Activated CD4-positive, CD25-positive, alpha-beta regulatory T cell treated with anti-CD3 and anti-CD28 coated beads, Interleukin-2, amount 50 U/mL, for 16 hours (primary cell): ENCODE data around the gene PLXDC1.
"Not testable (repeated sequence)": the region's sequence is repeated elsewhere in the genome, so short reads cannot be mapped to it uniquely, and the experiment has no call there.

ENCODE experiments used
- DNase-seq: peaks from one replicate; pipeline ENCODE4 v3.0.0-alpha.2; 2020; ENCODE audit warnings: low read depth, low spot score

Gene PLXDC1

GRCh38 chr17:39125143-39125875 lies 26.1 kb downstream of the PLXDC1 start:
- DNase-seq = no peak

- DNase-seq = no peak
Observed at GRCh38 chr17:39123627-39124026, 27.8 kb downstream of the PLXDC1 start.

- DNase-seq = no peak
Observed at GRCh38 chr17:39122991-39123390, 28.4 kb downstream of the PLXDC1 start.

GRCh38 chr17:39121919-39122318 lies 29.5 kb downstream of the PLXDC1 start:
- not testable (repeated sequence) for DNase-seq

- DNase-seq = no peak
Observed at GRCh38 chr17:39118674-39119419, 32.6 kb downstream of the PLXDC1 start.

- DNase-seq = no peak
Observed at GRCh38 chr17:39116224-39116623, 35.2 kb downstream of the PLXDC1 start.

GRCh38 chr17:39115135-39115534 lies 36.3 kb downstream of the PLXDC1 start:
- DNase-seq = no peak

GRCh38 chr17:39114723-39115122 lies 36.7 kb downstream of the PLXDC1 start:
- no peak for DNase-seq

GRCh38 chr17:39113871-39114270 lies 37.6 kb downstream of the PLXDC1 start:
- no peak for DNase-seq

GRCh38 chr17:39110435-39111136 lies 40.9 kb downstream of the PLXDC1 start:
- no peak for DNase-seq

GRCh38 chr17:39108461-39109375 lies 42.7 kb downstream of the PLXDC1 start:
- DNase-seq = no peak

GRCh38 chr17:39107973-39108372 lies 43.5 kb downstream of the PLXDC1 start:
- DNase-seq = no peak

- DNase-seq = no peak
Observed at GRCh38 chr17:39107155-39107554, 44.3 kb downstream of the PLXDC1 start.

GRCh38 chr17:39105705-39106104 lies 45.7 kb downstream of the PLXDC1 start:
- DNase-seq = no peak

GRCh38 chr17:39104657-39105056 lies 46.8 kb downstream of the PLXDC1 start:
- DNase-seq = no peak

- no peak for DNase-seq
Observed at GRCh38 chr17:39104046-39104445, 47.4 kb downstream of the PLXDC1 start.

GRCh38 chr17:39101091-39101490 lies 50.3 kb downstream of the PLXDC1 start:
- DNase-seq = no peak

GRCh38 chr17:39100530-39100929 lies 50.9 kb downstream of the PLXDC1 start:
- DNase-seq = no peak

- no peak for DNase-seq
Observed at GRCh38 chr17:39099663-39100286, 51.7 kb downstream of the PLXDC1 start.

- DNase-seq = no peak
Observed at GRCh38 chr17:39098588-39098987, 52.8 kb downstream of the PLXDC1 start.

GRCh38 chr17:39097537-39097936 lies 53.9 kb downstream of the PLXDC1 start:
- no peak for DNase-seq
